IPS DF 4.7 (cell line): ENCODE data around the gene CYSTM1.

Experiments used
- DNase-seq: peaks from one replicate; pipeline ENCODE4 v3.0.0-alpha.2; 2013; ENCODE audit warnings: low spot score; ENCODE audit errors: extremely low read depth

CYSTM1 gene

GRCh38 chr5:140255460-140256157 is 80.6 kb downstream of the CYSTM1 start:
- no peak for DNase-seq

GRCh38 chr5:140256726-140257125 is 81.7 kb downstream of the CYSTM1 start:
- no peak for DNase-seq

GRCh38 chr5:140258016-140258415 is 83.0 kb downstream of the CYSTM1 start:
- DNase-seq = no peak

- no peak for DNase-seq
Measured at GRCh38 chr5:140258873-140259272, 83.9 kb downstream of the CYSTM1 start.

- DNase-seq = no peak
Measured at GRCh38 chr5:140259500-140259899, 84.5 kb downstream of the CYSTM1 start.

- DNase-seq = no peak
Measured at GRCh38 chr5:140260089-140260656, 85.2 kb downstream of the CYSTM1 start.

- DNase-seq = no peak
Measured at GRCh38 chr5:140261403-140262171, 86.6 kb downstream of the CYSTM1 start.

- no peak for DNase-seq
Measured at GRCh38 chr5:140262221-140262620, 87.2 kb downstream of the CYSTM1 start.

GRCh38 chr5:140262839-140263238 is 87.9 kb downstream of the CYSTM1 start:
- no peak for DNase-seq

- DNase-seq = no peak
Measured at GRCh38 chr5:140265845-140266244, 90.9 kb downstream of the CYSTM1 start.

- DNase-seq = no peak
Measured at GRCh38 chr5:140266471-140267200, 91.6 kb downstream of the CYSTM1 start.

- no peak for DNase-seq
Measured at GRCh38 chr5:140267201-140267540, 92.2 kb downstream of the CYSTM1 start.

- no peak for DNase-seq
Measured at GRCh38 chr5:140267559-140268018, 92.6 kb downstream of the CYSTM1 start.

- no peak for DNase-seq
Measured at GRCh38 chr5:140270008-140270407, 95.0 kb downstream of the CYSTM1 start.

- DNase-seq = no peak
Measured at GRCh38 chr5:140273401-140273877, 98.5 kb downstream of the CYSTM1 start.

- DNase-seq = no peak
Measured at GRCh38 chr5:140275837-140276236, 100.8 kb downstream of the CYSTM1 start.

GRCh38 chr5:140282266-140282665 is 107.3 kb downstream of the CYSTM1 start:
- no peak for DNase-seq

GRCh38 chr5:140284013-140284412 is 109.0 kb downstream of the CYSTM1 start:
- no peak for DNase-seq

GRCh38 chr5:140286424-140286823 is 111.4 kb downstream of the CYSTM1 start:
- no peak for DNase-seq

- no peak for DNase-seq
Measured at GRCh38 chr5:140287801-140288521, 113.0 kb downstream of the CYSTM1 start.
